ENCODE data around the gene MCOLN1. TPM values are rescaled to one million over a fixed set of nuclear protein-coding genes. Genes with fewer than 3 reads are reported as not detected.
A peak's percentile ranks its signal among the peaks of the same experiment; 100 is the strongest.

The MCOLN1 gene
- total RNA-seq, 1 donor from 2014 or later: 5.8 TPM

- no peak for DNase-seq (ENCODE audit: low spot score)
Measured at GRCh38 chr19:7502552-7502951, 19.9 kb upstream of the MCOLN1 start.

GRCh38 chr19:7504684-7505083, 17.7 kb upstream of the MCOLN1 start:
- no peak for DNase-seq (ENCODE audit: low spot score)

- DNase-seq (ENCODE audit: low spot score): no peak
Measured at GRCh38 chr19:7505288-7505681, 17.1 kb upstream of the MCOLN1 start.

GRCh38 chr19:7505682-7506384, 16.6 kb upstream of the MCOLN1 start:
- no peak for DNase-seq (ENCODE audit: low spot score)

GRCh38 chr19:7506385-7507328, 15.8 kb upstream of the MCOLN1 start:
- DNase-seq (ENCODE audit: low spot score): peak; percentile 33

- DNase-seq (ENCODE audit: low spot score): peak; percentile 52
Measured at GRCh38 chr19:7507884-7508283, 14.5 kb upstream of the MCOLN1 start.

- no peak for DNase-seq (ENCODE audit: low spot score)
Measured at GRCh38 chr19:7509625-7510024, 12.8 kb upstream of the MCOLN1 start.

- DNase-seq (ENCODE audit: low spot score): peak; percentile 56
Measured at GRCh38 chr19:7512400-7512851, 10.0 kb upstream of the MCOLN1 start.

- DNase-seq (ENCODE audit: low spot score): no peak
Measured at GRCh38 chr19:7513809-7514642, 8.4 kb upstream of the MCOLN1 start.

- peak; percentile 50 for DNase-seq (ENCODE audit: low spot score)
Measured at GRCh38 chr19:7515110-7515644, 7.2 kb upstream of the MCOLN1 start.

- DNase-seq (ENCODE audit: low spot score): peak; percentile 70
Measured at GRCh38 chr19:7515645-7516151, 6.7 kb upstream of the MCOLN1 start, which contains the start of gene ZNF358. ZNF358 (plus strand) TSS chr19:7516103; CDS start chr19:7519243, 3,140 bp downstream.

GRCh38 chr19:7516333-7516732, 6.1 kb upstream of the MCOLN1 start:
- no peak for DNase-seq (ENCODE audit: low spot score)

GRCh38 chr19:7516878-7517277, 5.5 kb upstream of the MCOLN1 start:
- DNase-seq (ENCODE audit: low spot score): no peak

GRCh38 chr19:7519361-7520130, 2.9 kb upstream of the MCOLN1 start:
- DNase-seq (ENCODE audit: low spot score): no peak

- no peak for DNase-seq (ENCODE audit: low spot score)
Measured at GRCh38 chr19:7520131-7521051, 2.0 kb upstream of the MCOLN1 start.

GRCh38 chr19:7521551-7522071, 813 bp upstream of the MCOLN1 start:
- DNase-seq (ENCODE audit: low spot score): no peak

- DNase-seq (ENCODE audit: low spot score): peak; percentile 11
Measured at GRCh38 chr19:7522923-7523667, 671 bp downstream of the MCOLN1 start.

- no peak for DNase-seq (ENCODE audit: low spot score)
Measured at GRCh38 chr19:7524523-7524922, 2.1 kb downstream of the MCOLN1 start.
